RWPE2 (cell line): Measurements from ENCODE around the gene LAMA5.

ENCODE experiments used
- ATAC-seq: fragments of 200-7000 bp; cut with Tn5 transposase; 3 replicates; pipeline ENCODE4 v1.9.1; 2021; ENCODE audit warnings: low read depth
- DNase-seq: peaks from one replicate; pipeline ENCODE4 v3.0.0-alpha.2; 2020; ENCODE audit warnings: low spot score
- H3K27ac ChIP-seq: fragments of 450-650 bp; 2 replicates; pipeline ENCODE4 v1.5.1; 2017; ENCODE audit warnings: mild to moderate bottlenecking; ENCODE audit not compliant: poor library complexity, severe bottlenecking
- H3K27me3 ChIP-seq: fragments of 250-450 bp; sonication (Bioruptor Pico); 2 replicates; pipeline ENCODE4 v1.5.1; 2021; ENCODE audit warnings: mild to moderate bottlenecking, moderate library complexity; ENCODE audit not compliant: insufficient read depth, poor library complexity, severe bottlenecking
- H3K36me3 ChIP-seq: fragments of 250-450 bp; sonication (Bioruptor Pico); 2 replicates; pipeline ENCODE4 v1.5.1; 2020; ENCODE audit warnings: low read depth, mild to moderate bottlenecking, moderate library complexity
- H3K4me1 ChIP-seq: fragments of 250-450 bp; sonication (Bioruptor Pico); 2 replicates; pipeline ENCODE4 v1.5.1; 2021; ENCODE audit warnings: mild to moderate bottlenecking, moderate library complexity; ENCODE audit not compliant: insufficient read depth, poor library complexity, severe bottlenecking
- H3K4me3 ChIP-seq: fragments of 250-450 bp; sonication (Bioruptor Pico); 2 replicates; pipeline ENCODE4 v1.5.1; 2021; ENCODE audit warnings: mild to moderate bottlenecking, moderate library complexity; ENCODE audit not compliant: severe bottlenecking
- H3K9me3 ChIP-seq: fragments of 250-450 bp; sonication (Bioruptor Pico); 2 replicates; pipeline ENCODE4 v1.5.1; 2021; ENCODE audit warnings: mild to moderate bottlenecking, moderate library complexity; ENCODE audit not compliant: severe bottlenecking
- CTCF ChIP-seq: fragments of 450-650 bp; IDR thresholded peaks from one replicate; pipeline ENCODE4 v1.5.1; 2017; ENCODE audit warnings: mild to moderate bottlenecking, moderate library complexity; ENCODE audit not compliant: poor library complexity, severe bottlenecking

Gene LAMA5

DNA sequence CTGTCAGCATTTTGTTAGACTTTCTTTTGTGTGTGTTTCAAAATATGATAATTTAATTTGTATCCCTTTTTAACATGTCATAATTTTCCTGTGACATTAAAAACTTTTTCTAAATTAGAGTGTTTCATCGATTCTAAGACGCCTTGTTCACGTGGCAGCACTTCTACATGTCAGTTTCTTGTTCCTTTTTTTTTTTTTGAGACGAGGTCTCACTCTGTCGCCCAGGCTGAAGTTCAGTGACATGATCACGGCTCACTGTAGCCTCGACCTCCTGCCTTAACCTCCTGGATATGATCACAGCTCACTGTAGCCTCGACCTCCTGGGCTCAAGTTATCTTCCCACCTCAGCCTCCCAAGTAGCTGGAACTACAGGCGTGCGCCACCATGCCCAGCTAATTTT, 91.9 kb downstream of the LAMA5 start:
- no peak overlapping the region for H3K27ac ChIP-seq
- ATAC-seq, result no peak
- H3K36me3 ChIP-seq, result peaks cover 73% of the 10 kb centered on the region
- no peak for DNase-seq
- no peaks in the 10 kb centered on the region for H3K9me3 ChIP-seq
- no peak overlapping the region for H3K4me3 ChIP-seq
- H3K27me3 ChIP-seq, result no peaks in the 10 kb centered on the region
- H3K4me1 ChIP-seq, result no peaks in the 10 kb centered on the region
- no peak for TF ChIP-seq CTCF

DNA sequence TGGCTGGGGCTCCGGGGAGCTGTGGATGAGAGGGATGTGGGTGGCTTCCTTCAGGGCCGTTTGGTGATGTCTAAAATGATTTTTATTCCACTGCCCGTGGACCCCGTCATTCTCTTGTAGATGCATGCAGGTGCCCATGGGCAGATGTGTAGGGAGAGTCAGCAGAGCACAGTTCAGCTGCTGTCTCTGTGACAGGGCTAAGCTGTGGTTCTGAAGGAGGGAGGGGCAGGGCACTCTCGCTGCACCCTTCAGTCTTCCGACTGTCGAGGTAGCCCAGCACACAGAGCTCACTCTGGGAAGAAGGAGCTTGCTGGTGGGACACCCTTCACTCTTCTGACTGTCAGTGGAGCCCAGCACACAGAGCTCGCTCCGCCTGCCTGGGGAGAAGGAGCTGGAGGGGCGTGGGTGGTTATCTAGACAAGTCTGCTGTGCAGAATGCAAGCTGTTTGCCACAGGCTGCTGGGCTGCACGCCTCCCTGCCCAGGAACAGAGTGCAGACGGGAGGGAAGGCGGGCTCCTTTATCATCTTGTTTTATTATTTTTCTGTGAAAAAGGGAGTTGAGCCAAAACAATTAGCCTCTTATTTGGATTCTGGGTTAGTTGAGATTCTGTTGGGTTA, 92.7 kb downstream of the LAMA5 start:
- Histone ChIP-seq H3K27ac (no peak overlapping the region), H3K9me3 (no peaks in the 10 kb centered on the region), H3K36me3 (peaks cover 65% of the 10 kb centered on the region), H3K4me3 (no peak overlapping the region), H3K4me1 (no peaks in the 10 kb centered on the region), H3K27me3 (no peaks in the 10 kb centered on the region)
- DNase-seq (no peak), ATAC-seq (peak; percentile 20; the same call in 2 of the 3 replicates)
- no peak for TF ChIP-seq CTCF

DNA sequence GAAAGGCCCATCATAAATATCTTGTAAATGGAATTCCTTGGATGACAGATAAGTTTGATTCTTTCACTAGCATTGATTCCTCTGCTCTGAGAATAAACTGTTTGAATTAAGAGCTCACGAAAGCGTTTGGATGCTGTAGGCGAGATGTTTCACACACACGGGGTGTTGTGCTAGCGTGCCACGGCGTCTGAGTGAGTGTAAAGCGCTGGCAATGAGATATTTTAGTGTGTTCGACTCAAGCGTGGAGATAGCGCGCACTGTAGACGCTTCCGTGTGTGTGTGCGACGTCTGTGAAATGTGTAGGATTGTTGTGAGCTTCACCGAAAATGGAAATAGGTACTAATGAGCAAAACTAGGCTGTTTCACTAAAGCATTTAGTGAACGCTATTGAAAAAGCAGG, 93.7 kb downstream of the LAMA5 start:
- no peak overlapping the region for H3K27ac ChIP-seq
- DNase-seq (no peak), ATAC-seq (no peak)
- TF ChIP-seq CTCF, result no peak
- H3K27me3 ChIP-seq, result no peaks in the 10 kb centered on the region
- no peak overlapping the region for H3K4me3 ChIP-seq
- H3K9me3 ChIP-seq, result no peaks in the 10 kb centered on the region
- peaks cover 68% of the 10 kb centered on the region for H3K36me3 ChIP-seq
- H3K4me1 ChIP-seq, result no peaks in the 10 kb centered on the region

DNA sequence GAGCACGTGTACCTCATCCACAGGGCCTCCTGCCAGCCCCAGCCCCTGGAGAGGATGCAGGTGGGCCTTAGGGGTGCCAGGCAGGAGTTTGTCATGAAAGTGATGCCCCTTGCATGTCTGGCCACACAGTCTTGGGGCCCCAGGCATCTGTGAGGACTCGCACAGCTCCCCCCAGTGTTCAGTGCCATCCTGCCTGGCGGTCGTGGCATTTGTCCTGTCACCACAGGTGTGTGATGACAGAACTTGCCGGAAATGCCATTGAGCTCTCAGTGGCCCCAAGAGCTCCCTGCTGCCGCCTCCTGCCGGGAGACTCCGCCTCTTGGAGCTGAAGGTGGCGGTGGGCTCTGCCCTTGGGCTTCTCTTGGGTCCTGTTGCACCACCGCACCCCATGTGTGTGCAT, 94.9 kb downstream of the LAMA5 start:
- Histone ChIP-seq H3K27me3 (no peaks in the 10 kb centered on the region), H3K36me3 (peaks cover 67% of the 10 kb centered on the region), H3K27ac (no peak overlapping the region), H3K9me3 (no peaks in the 10 kb centered on the region), H3K4me3 (no peak overlapping the region), H3K4me1 (no peaks in the 10 kb centered on the region)
- DNase-seq, result no peak
- no peak for TF ChIP-seq CTCF
- no peak for ATAC-seq

GRCh38 chr20:62269871-62270270, 97.2 kb downstream of the LAMA5 start:
- H3K27me3 ChIP-seq, result no peaks in the 10 kb centered on the region
- no peak for TF ChIP-seq CTCF
- no peak overlapping the region for H3K4me3 ChIP-seq
- no peak overlapping the region for H3K27ac ChIP-seq
- peak; percentile 87 for DNase-seq
- no peaks in the 10 kb centered on the region for H3K9me3 ChIP-seq
- H3K36me3 ChIP-seq, result peaks cover 71% of the 10 kb centered on the region
- H3K4me1 ChIP-seq, result no peaks in the 10 kb centered on the region
- no peak for ATAC-seq
